ENCODE data around the gene PRLR.

GRCh38 chr5:35117967-35118366, 112.3 kb downstream of the PRLR start:
- TF ChIP-seq CTCF (IDR thresholded peaks at IDR 0.05; ENCODE audit: poor library complexity) (no peak), EZH2phosphoT487 (IDR thresholded peaks at IDR 0.05; ENCODE audit: low read depth, severe bottlenecking, unreplicated experiment) (no peak), EZH2 (IDR thresholded peaks at IDR 0.05; ENCODE audit: borderline replicate concordance) (no peak)

Measured in hepatocyte (in vitro differentiated cells).